Hematopoietic multipotent progenitor cell treated with erythropoietin and hydrocortisone succinate and interleukin-3 and kit ligand, for 4 days (in vitro differentiated cells): ENCODE data around the gene FTHL17.
A peak's percentile ranks its signal among the peaks of the same experiment; 100 is the strongest.

Experiments
- DNase-seq: peaks from one replicate; pipeline ENCODE4 v3.0.0-alpha.2; 2015

FTHL17 gene

GRCh38 chrX:31036895-31037294, 34.9 kb downstream of the FTHL17 start:
- peak; percentile 65 for DNase-seq

- no peak for DNase-seq
Measured at GRCh38 chrX:31027351-31027750, 44.5 kb downstream of the FTHL17 start.

- DNase-seq: no peak
Measured at GRCh38 chrX:31024866-31025265, 47.0 kb downstream of the FTHL17 start.

GRCh38 chrX:31021537-31021936, 50.3 kb downstream of the FTHL17 start:
- DNase-seq: no peak
